Stimulated activated CD8-positive, alpha-beta memory T cell treated with anti-CD3 and anti-CD28 coated beads, Interleukin-7, amount 100 ng/mL, for 1 hour (primary cell): Measurements from ENCODE around the gene ADORA1.

Source experiments
- DNase-seq, 2 donors: peaks; one replicate each; pipeline ENCODE4 v3.0.0-alpha.2; 2020; ENCODE audit warnings: low read depth in 2 of 2

ADORA1 gene

DNA sequence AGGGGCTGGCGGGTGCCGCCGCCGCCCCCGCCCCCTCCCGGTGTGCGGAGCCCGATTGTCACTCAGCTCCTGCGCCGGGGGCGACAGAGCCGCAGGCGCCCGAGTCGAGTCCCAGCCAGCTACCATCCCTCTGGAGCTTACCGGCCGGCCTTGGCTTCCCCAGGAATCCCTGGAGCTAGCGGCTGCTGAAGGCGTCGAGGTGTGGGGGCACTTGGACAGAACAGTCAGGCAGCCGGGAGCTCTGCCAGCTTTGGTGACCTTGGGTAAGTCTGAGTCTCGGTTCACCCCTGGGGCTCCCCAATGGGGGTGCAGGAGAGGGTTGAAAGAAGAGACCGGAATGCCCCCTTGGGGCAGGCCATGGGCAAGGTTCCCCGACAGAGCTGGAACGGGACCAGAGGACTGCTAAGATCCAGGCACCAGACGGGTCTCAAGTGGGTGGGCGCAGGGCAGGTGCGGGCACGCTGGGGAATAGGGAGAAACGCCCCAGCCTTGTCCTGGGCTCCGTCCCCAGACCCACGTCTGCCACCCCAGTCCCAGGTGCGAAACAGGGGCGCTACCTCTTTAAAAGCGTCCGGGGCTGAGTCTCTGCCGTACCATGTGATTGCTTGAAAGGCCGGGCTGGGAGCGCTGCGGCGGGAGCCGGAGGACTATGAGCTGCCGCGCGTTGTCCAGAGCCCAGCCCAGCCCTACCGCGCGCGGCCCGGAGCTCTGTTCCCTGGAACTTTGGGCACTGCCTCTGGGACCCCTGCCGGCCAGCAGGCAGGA, at the start of gene ADORA1:
TSS of gene ADORA1 (plus strand) at position 61 of the 765 bp plus-strand sequence. CDS start 1,116 bp downstream, outside the sequence.
- no peak for DNase-seq

DNA sequence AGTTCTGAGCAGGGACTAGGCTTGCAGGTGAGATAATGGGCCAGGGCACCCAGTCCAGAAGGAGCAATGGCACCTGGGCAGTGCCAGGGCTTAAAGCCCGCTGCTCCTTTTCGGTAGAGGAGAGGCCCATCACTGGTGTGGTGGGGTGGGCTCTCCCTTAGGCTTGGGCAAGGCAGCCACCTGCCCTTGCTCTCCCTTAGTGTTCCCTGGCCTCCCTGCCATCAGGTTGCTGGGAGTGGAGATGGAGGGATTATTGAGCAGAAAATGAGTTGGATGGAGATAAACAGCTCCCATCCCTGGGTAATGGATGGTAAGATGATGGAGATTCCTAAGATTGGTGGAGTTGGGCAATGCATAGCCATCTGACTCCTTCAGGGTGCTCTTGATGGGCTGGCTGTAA, 49.6 kb upstream of the ADORA1 start:
- DNase-seq, result no peak

DNA sequence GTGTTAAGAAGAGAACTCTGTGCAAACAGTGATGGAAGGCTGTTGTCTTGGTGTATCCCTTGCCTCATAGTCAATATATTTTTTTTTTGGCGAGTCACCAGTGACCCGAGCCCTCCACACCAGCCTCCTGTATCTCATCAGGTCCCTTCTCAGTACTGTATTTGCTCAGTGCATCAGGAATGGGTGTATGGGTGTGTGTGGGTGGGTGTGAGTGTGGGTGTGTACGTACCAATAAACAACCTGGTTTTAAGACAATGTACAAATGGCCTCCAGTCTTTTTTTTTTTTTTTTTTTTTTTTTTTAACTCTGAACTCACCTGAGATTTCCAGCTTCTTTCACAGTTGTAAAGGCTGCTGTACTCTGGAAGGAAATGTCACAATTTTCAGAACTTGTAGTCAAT, 49.0 kb upstream of the ADORA1 start:
- no peak for DNase-seq

GRCh38 chr1:203080456-203080855, 47.1 kb upstream of the ADORA1 start:
- DNase-seq, result no peak

DNA sequence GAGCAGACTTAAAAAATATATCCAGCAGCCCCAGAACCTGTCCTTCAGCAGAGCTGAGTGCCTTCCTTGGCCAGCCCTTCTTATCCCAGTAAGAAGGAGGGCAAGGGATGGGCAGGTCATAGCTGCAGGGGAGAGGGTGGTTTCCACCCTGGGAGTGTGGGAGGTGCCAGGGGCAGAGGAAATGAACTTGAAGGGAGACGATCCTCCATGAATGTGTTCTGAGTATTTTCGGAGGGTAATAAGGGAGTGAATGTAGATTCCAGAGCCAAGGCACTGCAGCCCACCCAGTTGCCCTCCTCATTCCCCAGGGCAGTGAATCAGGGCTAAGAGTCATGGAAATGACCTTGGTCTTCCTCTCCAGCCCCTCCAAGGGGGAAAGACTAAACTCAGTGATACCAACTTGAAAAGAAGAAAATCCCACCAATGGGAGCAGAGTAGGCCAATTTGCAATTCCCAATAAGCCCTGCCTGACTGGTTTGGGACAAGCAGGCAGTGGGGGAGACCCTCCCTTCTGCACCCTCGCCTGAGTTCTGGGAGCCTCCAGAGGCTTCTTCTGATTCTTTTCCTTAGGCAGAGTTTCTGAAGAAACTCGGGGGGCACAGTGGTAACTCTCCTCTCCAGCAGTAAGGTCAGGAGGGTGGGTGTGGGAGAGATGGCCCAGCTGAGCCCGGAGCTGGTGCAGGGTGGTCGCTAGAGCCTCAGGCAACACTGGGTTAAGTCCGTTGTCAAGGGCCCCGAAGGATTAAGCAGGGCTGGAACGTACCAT, 45.9 kb upstream of the ADORA1 start:
- no peak for DNase-seq

- DNase-seq, result no peak
Measured at GRCh38 chr1:203082231-203082505, 45.4 kb upstream of the ADORA1 start.

DNA sequence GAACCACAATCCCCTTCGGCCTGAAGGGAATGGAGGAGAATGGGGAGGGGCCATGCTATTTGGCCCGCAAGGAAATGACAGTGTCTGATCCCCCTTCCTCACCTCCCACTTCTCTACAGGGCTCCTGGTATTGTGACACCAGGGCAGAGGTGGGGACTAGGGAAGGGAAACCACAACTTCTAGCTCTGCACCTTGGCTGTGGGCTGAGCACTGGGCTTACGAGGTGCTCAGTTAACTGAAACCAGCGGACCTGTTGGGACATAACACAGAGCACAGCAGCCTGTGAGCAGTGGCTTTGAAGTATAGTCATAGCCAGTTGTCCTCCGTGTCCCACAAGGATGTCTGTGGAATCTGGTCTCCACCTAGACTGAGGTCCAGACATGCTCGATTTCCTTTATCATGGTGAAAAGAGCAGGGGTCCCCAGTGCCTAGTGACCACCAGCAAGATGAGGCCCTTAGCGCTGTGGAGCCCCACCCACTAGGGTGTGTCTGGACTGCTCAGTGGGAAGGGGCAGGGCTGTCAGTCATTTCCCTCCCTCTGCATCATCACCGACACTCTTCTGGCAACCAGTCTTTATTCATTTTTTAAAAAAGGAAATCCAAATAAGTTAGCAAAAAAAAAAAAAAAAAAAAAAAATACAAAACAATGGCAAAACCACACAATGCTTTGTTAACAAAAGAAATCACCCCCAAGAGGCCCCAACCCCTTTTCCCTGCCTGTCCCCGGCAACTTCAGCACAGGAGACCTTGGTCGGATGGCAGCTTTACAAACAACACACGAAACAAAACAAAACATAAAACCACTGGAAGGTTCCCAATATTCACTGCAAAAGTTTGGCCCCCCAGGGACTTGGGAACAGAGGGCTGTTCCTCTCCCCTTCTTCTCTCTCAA, 44.7 kb upstream of the ADORA1 start:
- DNase-seq, result no peak

DNA sequence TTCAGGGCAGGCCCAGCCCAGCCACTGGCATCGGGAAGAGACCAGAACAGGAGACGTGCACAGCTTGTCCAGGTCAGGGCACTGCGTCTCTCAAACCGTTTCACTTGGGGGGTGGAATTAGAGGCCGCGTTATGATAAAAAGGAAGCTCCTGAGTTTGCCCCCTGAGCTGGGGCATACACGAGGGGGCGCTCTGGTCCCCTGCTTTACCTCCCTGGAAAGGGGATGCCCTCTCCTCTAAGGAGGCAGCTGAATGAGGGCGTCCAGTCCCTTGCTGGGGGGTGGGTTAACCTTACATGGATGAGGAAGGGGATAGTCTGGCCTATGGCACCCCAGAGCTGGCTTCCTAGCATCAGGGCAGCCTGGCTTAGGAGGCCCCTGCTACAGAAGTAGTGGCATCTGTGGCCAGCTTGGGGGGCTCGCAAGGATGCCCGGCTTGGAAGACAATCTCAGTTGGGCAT, 44.0 kb upstream of the ADORA1 start:
- no peak for DNase-seq

DNA sequence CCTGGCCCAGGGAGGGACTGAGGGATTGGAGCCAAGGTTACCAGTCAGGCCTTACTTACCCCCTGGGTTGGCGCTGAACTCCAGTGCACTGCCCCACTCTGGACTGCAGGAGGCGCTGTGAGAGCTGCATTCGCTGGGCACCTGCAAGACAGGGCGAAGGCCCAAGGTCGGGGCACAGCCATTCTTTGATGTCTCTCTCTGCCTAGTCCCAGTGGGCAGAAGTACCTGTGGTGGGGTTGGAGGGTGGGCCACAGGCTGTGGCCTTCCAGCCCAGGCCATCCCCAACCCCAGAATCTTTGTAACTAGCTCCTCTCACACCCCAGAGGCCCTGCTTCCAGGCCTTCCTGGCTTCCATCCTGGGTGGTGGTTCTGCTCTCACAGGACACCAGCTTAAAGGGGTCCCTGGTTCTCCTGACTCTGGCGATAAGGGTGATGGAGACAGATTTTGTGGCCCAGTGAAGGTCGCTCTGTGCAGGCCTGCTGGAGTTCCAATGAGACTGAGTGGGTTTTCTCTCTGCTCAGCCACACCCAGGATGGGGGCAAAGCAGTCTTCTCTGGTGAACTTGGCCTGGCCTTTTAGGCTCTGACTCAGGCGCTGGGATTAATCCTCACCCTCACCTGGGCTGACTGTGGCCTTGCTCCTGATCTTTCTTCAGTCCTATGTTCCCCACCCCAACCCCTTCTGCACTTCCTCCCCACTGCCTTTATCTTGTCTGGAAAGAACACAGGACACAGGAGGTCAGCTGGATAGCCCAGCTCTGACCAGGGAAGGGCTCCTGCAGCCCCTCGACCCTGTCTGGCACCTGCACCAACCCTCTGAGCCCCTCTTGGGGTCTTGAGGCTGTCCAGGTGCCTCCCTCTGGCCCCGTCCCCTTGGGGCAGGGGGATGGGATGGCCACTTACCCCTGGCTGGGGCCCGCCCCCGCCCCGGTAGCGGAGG, 42.7 kb upstream of the ADORA1 start:
- no peak for DNase-seq

DNA sequence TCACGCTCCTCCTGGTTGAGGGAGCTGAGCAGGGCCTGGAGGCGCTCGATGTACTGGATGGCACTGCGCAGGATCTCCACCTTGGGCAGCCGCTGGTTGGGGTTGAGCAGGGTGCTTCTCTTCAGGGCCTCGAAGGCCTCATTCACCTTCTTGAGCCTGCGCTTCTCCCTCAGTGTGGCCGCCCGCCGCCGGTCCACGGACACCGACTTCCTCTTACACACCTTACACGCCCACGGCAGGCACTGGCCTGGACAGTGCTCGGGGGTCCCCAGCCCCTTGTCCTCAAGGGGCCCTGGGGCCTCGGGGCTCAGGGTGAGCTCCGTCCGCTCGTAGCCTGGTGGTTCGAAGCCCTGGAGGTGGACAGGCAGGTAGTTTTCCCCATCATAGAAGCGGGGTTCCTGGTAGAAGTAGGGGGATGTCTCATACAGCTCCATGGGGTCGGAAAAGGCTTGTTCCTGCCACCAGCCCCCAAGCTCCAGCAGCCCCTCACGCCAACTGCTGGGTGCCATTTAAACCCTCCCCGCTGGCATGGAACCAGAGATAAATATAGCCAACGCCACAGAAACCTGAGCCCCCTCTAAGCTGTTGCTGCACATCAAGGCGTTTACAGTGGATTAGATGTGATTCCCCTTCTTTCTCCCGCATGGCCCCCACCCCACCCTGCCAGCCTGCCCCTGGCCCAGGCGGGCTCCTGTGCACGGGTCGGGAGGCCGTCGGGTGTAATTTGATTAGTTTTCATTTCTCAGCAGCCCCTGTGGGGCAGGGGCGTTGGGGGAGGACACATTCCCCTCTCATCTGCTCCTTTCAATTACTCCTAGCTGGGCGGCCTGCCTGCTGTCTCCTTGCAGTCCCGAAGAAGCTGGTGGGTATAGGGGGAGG, 41.8 kb upstream of the ADORA1 start, which contains the start of gene MYOG:
TSS of gene MYOG (minus strand) at position 485 of the 879 bp plus-strand sequence. CDS start at position 434, 51 bp downstream.
- no peak for DNase-seq

- no peak for DNase-seq
Measured at GRCh38 chr1:203086992-203087763, 40.3 kb upstream of the ADORA1 start.

DNA sequence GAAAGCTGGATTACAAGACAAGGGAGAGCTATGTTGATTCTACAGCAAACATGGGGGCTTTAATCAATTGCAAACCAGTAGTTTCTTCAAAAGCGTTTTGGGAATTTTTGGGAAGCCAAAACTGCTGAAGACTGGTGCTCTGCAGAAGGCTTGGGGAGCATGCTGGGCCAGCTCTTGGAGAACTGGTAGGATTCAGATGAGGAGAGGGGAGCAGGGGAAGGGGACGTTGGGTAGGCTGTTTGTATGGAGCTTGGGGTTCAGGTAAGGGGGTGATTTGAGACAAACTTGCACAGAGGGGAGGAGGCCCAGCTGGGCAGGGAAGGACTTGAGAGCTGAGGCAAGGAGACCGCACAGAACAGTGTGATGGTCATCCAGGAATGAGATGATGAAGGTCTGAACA, 39.1 kb upstream of the ADORA1 start:
- DNase-seq, result no peak

- no peak for DNase-seq
Measured at GRCh38 chr1:203089001-203089650, 38.4 kb upstream of the ADORA1 start.

DNA sequence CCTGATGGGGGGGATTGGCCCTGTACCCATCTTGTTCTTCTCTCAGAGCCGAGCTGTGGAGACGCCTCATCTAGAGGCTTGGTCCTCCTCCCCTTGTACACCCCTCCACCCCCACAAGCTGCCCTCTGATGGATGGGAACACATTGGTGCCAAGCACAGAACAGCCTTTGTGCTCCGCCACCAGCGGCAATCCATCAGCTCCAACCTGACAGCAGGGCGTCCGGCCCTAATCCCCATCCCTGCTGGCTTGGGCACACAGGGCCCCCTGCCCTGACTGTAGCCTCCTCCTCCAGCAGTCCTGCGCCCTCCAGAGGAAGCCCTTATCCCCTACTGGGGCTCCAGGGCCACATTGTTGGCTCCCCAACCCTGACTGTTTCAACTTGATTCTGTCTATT, 37.9 kb upstream of the ADORA1 start:
- no peak for DNase-seq

- DNase-seq, result no peak
Measured at GRCh38 chr1:203090421-203091198, 36.9 kb upstream of the ADORA1 start.

DNA sequence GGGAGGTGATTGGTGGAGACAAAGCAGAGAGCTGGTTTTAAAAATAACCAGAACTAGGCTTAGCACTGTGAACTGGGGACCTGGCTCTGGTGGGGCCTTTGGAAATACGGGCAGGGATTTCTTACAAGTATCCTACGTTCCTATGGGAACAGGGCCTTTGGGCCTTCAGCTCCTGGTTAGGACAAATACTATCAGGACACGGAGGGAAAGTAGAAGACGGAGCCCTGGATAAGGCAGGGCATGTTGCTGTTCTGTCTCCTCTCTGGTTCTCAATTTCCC, 36.4 kb upstream of the ADORA1 start:
- DNase-seq, result no peak

- DNase-seq, result no peak
Measured at GRCh38 chr1:203091761-203092330, 35.7 kb upstream of the ADORA1 start.
